Osteocyte (in vitro differentiated cells): ENCODE results near the gene STEAP3. TPM values are rescaled to one million over a fixed set of nuclear protein-coding genes. Genes with fewer than 3 reads are reported as not detected.

Experiments
- DNase-seq: peaks from one replicate; pipeline ENCODE4 v3.0.0; 2021; ENCODE audit warnings: mixed read lengths; ENCODE audit not compliant: unreplicated experiment; ENCODE audit errors: extremely low spot score
- H3K27ac Mint-ChIP-seq: one replicate; pipeline ENCODE4 v1.8.0; 2021; ENCODE audit warnings: mild to moderate bottlenecking, mixed read lengths; ENCODE audit not compliant: unreplicated experiment
- H3K27me3 Mint-ChIP-seq: one replicate; pipeline ENCODE4 v1.8.0; 2021; ENCODE audit warnings: mixed read lengths; ENCODE audit not compliant: unreplicated experiment
- H3K36me3 Mint-ChIP-seq: one replicate; pipeline ENCODE4 v1.8.0; 2021; ENCODE audit warnings: mixed read lengths; ENCODE audit not compliant: unreplicated experiment
- H3K4me1 Mint-ChIP-seq: one replicate; pipeline ENCODE4 v1.8.0; 2021; ENCODE audit warnings: mixed read lengths; ENCODE audit not compliant: unreplicated experiment
- H3K4me3 Mint-ChIP-seq: one replicate; pipeline ENCODE4 v1.8.0; 2021; ENCODE audit warnings: mild to moderate bottlenecking, moderate library complexity, mixed read lengths; ENCODE audit not compliant: unreplicated experiment
- H3K9me3 Mint-ChIP-seq: one replicate; pipeline ENCODE4 v1.8.0; 2021; ENCODE audit warnings: mixed read lengths; ENCODE audit not compliant: unreplicated experiment
- CTCF ChIP-seq: fragments of 200-600 bp; sonication (generic); IDR thresholded peaks from 2 replicates; pipeline ENCODE4 v1.5.0; 2021; ENCODE audit warnings: antibody characterized with exemption, mild to moderate bottlenecking, moderate library complexity
- total RNA-seq: library from RNA; stranded (reverse); gene quantifications from 2 replicates; pipeline ENCODE4 v1.2.1, GENCODE V29; 2021

The STEAP3 gene
- total RNA-seq, 1 donor from 2014 or later, result 19.3 TPM

GRCh38 chr2:119241205-119241532 is 17.5 kb downstream of the STEAP3 start:
- Mint-ChIP-seq H3K36me3 (peaks cover 2% of the 10 kb centered on the region), H3K27me3 (no peaks in the 10 kb centered on the region), H3K9me3 (peaks cover 4% of the 10 kb centered on the region), H3K4me1 (peaks cover 29% of the 10 kb centered on the region), H3K4me3 (no peak overlapping the region), H3K27ac (peak overlapping the region; percentile 88)
- no peak for TF ChIP-seq CTCF
- DNase-seq, result no peak

- Mint-ChIP-seq H3K27ac (no peak overlapping the region), H3K4me3 (no peak overlapping the region)
These were observed 18.9 kb downstream of the STEAP3 start for GRCh38 chr2:119242276-119243119.

GRCh38 chr2:119243621-119244020 is 20.0 kb downstream of the STEAP3 start:
- H3K9me3 Mint-ChIP-seq, result peaks cover 5% of the 10 kb centered on the region
- H3K36me3 Mint-ChIP-seq, result peaks cover 7% of the 10 kb centered on the region
- H3K4me1 Mint-ChIP-seq, result peaks cover 33% of the 10 kb centered on the region
- H3K27ac Mint-ChIP-seq, result no peak overlapping the region
- no peak overlapping the region for H3K4me3 Mint-ChIP-seq
- no peak for TF ChIP-seq CTCF
- H3K27me3 Mint-ChIP-seq, result no peaks in the 10 kb centered on the region
- DNase-seq, result no peak

More at GRCh38 chr2:119242276-119243119, 18.9 kb downstream of the STEAP3 start:
- Mint-ChIP-seq H3K36me3 (peaks cover 7% of the 10 kb centered on the region), H3K4me1 (peaks cover 29% of the 10 kb centered on the region), H3K27me3 (no peaks in the 10 kb centered on the region), H3K9me3 (peaks cover 5% of the 10 kb centered on the region)
- DNase-seq, result no peak
- TF ChIP-seq CTCF, result no peak

GRCh38 chr2:119245076-119245840 is 21.6 kb downstream of the STEAP3 start:
- Mint-ChIP-seq H3K9me3 (peaks cover 5% of the 10 kb centered on the region), H3K4me3 (no peak overlapping the region), H3K4me1 (peaks cover 41% of the 10 kb centered on the region), H3K36me3 (peaks cover 7% of the 10 kb centered on the region), H3K27me3 (no peaks in the 10 kb centered on the region), H3K27ac (no peak overlapping the region)
- DNase-seq, result no peak
- no peak for TF ChIP-seq CTCF

- no peak for TF ChIP-seq CTCF
- Mint-ChIP-seq H3K27me3 (no peaks in the 10 kb centered on the region), H3K4me1 (peaks cover 40% of the 10 kb centered on the region), H3K36me3 (peaks cover 7% of the 10 kb centered on the region), H3K4me3 (no peak overlapping the region), H3K9me3 (peaks cover 5% of the 10 kb centered on the region), H3K27ac (no peak overlapping the region)
- no peak for DNase-seq
These were observed 22.2 kb downstream of the STEAP3 start for GRCh38 chr2:119245841-119246230.
